ENCODE measurements around the gene WDR36. TPM values are rescaled to one million over a fixed set of nuclear protein-coding genes. Genes with fewer than 3 reads are reported as not detected.

The WDR36 gene
- polyA plus RNA-seq, 1 experiment, result 8.5 TPM

DNA sequence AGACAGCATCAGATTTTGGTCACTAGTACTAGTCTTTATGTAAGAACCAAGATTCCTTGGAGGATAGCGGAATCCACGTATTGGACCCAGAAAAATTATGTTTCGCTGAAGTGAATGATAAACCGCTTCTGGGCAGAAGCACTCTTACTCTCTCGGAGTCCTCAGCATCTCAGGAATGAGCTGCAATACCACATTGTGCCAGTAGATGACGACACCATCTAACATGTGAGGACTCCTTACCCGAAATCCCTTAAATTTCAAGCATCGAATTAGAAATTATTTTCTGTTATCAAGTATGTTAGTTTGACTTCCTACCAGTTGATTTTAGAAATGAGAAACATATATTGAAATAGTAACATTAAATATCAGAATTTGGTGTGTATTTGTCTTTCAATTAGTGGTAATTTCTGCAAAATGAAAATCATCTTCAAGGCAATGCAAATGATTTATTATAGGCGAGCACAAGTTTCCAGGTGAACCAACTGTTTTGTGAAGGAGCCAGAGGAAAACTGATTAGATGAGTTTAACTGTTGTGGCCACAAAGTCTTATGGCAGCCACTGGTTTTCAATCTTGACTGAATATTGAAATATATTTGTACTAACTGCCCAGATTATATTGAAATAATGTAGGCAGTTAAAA lies 66.1 kb downstream of the WDR36 start:
- peak; percentile 20 for DNase-seq (ENCODE audit: low read depth)
- Histone ChIP-seq H3K27me3 (ENCODE audit: control insufficient read depth, insufficient read depth, low read length) (no peaks in the 10 kb centered on the region; the same call in 1 of the 2 replicates), H3K4me3 (ENCODE audit: low read depth, low read length) (no peak overlapping the region), H3K36me3 (ENCODE audit: control insufficient read depth, insufficient read depth, low read length) (no peaks in the 10 kb centered on the region)
- ChIA-PET CTCF (interaction anchor here (0.5 to 1.7 kb wide), 11 partner anchors 11 to 1028 kb away, joined by 3 to 6 read pairs (median 3); no protein-coding TSS in a partner anchor), POLR2A (no interaction called here)
- TF ChIP-seq, protein P1, sequence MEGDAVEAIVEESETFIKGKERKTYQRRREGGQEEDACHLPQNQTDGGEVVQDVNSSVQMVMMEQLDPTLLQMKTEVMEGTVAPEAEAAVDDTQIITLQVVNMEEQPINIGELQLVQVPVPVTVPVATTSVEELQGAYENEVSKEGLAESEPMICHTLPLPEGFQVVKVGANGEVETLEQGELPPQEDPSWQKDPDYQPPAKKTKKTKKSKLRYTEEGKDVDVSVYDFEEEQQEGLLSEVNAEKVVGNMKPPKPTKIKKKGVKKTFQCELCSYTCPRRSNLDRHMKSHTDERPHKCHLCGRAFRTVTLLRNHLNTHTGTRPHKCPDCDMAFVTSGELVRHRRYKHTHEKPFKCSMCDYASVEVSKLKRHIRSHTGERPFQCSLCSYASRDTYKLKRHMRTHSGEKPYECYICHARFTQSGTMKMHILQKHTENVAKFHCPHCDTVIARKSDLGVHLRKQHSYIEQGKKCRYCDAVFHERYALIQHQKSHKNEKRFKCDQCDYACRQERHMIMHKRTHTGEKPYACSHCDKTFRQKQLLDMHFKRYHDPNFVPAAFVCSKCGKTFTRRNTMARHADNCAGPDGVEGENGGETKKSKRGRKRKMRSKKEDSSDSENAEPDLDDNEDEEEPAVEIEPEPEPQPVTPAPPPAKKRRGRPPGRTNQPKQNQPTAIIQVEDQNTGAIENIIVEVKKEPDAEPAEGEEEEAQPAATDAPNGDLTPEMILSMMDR (IDR thresholded peaks at IDR 0.05; ENCODE audit: insufficient read depth, low read depth, low read length), result peak; percentile 100

- no peak overlapping the region for H3K4me3 ChIP-seq (ENCODE audit: low read depth, low read length)
- POLR2A ChIA-PET, result no interaction called here
- DNase-seq (ENCODE audit: low read depth), result no peak
- TF ChIP-seq, protein P1 (IDR thresholded peaks at IDR 0.05; ENCODE audit: insufficient read depth, low read depth, low read length), result no peak
- H3K36me3 ChIP-seq (ENCODE audit: control insufficient read depth, insufficient read depth, low read length), result no peaks in the 10 kb centered on the region
- H3K27me3 ChIP-seq (ENCODE audit: control insufficient read depth, insufficient read depth, low read length), result no peaks in the 10 kb centered on the region; the same call in 1 of the 2 replicates
- CTCF ChIA-PET, result interaction anchor here (1.0 to 1.3 kb wide), 4 partner anchors 303 to 1028 kb away, joined by 3 to 5 read pairs (median 4); no protein-coding TSS in a partner anchor
Observed at GRCh38 chr5:111159845-111160244, 67.7 kb downstream of the WDR36 start.

DNA sequence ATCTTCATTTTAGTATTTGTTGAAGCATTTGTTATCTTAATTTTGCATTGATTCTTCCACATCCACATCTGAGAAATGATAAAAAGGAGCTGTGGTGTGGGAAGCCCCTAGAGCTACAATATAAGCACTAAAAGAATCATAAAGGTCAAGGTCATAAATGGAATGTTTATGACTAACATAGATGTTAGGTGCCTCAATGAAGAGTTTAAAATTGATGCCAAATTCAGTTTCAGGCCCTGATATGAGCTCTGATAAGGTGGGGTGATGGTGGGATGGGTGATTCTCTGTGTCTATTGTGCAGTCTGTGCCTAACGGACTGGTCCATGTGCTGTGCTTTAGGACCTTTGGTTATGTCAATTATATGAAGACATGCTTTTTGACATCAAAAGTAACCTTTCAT lies 70.9 kb downstream of the WDR36 start:
- POLR2A ChIA-PET, result no interaction called here
- H3K36me3 ChIP-seq (ENCODE audit: control insufficient read depth, insufficient read depth, low read length), result no peaks in the 10 kb centered on the region
- CTCF ChIA-PET, result interaction anchor here (1.3 kb wide), 1 partner anchor 998 kb away, joined by 4 read pairs; no protein-coding TSS in a partner anchor

DNA sequence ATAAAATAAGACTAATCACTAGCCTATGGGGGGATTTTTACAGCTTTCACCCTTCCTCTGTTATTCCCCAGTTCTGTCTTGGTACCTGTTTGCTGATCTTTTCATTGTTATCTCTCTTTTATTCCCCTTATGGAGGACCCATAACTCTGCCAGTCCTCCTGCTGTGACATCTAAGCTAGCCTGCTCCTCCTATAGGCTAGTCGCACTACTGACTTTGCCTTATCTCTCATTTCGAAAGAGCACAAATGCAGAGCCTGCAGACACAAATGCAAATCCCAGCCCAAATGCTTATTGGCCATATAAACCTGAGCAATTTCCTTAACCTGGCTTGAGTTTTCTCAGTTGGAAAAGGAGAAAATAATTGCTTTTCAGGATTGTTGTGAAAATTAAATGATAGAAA lies 72.9 kb downstream of the WDR36 start:
- no peak for DNase-seq (ENCODE audit: low read depth)
- H3K36me3 ChIP-seq (ENCODE audit: control insufficient read depth, insufficient read depth, low read length), result no peaks in the 10 kb centered on the region
- ChIA-PET CTCF (interaction anchor here (1.2 kb wide), 1 partner anchor 1255 kb away, joined by 3 read pairs; no protein-coding TSS in a partner anchor), POLR2A (no interaction called here)
- no peak overlapping the region for H3K4me3 ChIP-seq (ENCODE audit: low read depth, low read length)
- TF ChIP-seq, protein P1 (IDR thresholded peaks at IDR 0.05; ENCODE audit: insufficient read depth, low read depth, low read length), result no peak
- peaks cover 1% of the 10 kb centered on the region; the same call in 1 of the 2 replicates for H3K27me3 ChIP-seq (ENCODE audit: control insufficient read depth, insufficient read depth, low read length)

More for the DNA sequence above, 70.9 kb downstream of the WDR36 start:
- Histone ChIP-seq H3K4me3 (ENCODE audit: low read depth, low read length) (no peak overlapping the region), H3K27me3 (ENCODE audit: control insufficient read depth, insufficient read depth, low read length) (peaks cover 1% of the 10 kb centered on the region; the same call in 1 of the 2 replicates)
- DNase-seq (ENCODE audit: low read depth), result no peak
- TF ChIP-seq, protein P1 (IDR thresholded peaks at IDR 0.05; ENCODE audit: insufficient read depth, low read depth, low read length), result no peak

- H3K36me3 ChIP-seq (ENCODE audit: control insufficient read depth, insufficient read depth, low read length), result no peaks in the 10 kb centered on the region
- H3K4me3 ChIP-seq (ENCODE audit: low read depth, low read length), result no peak overlapping the region
- H3K27me3 ChIP-seq (ENCODE audit: control insufficient read depth, insufficient read depth, low read length), result peaks cover 1% of the 10 kb centered on the region; the same call in 1 of the 2 replicates
- TF ChIP-seq, protein P1 (IDR thresholded peaks at IDR 0.05; ENCODE audit: insufficient read depth, low read depth, low read length), result no peak
- CTCF ChIA-PET, result no interaction called here
- POLR2A ChIA-PET, result no interaction called here
- no peak for DNase-seq (ENCODE audit: low read depth)
Observed at GRCh38 chr5:111167551-111167950, 75.4 kb downstream of the WDR36 start.
